ENCODE results near the gene VEZF1.
A peak's percentile ranks its signal among the peaks of the same experiment; 100 is the strongest.

Gene VEZF1

DNA sequence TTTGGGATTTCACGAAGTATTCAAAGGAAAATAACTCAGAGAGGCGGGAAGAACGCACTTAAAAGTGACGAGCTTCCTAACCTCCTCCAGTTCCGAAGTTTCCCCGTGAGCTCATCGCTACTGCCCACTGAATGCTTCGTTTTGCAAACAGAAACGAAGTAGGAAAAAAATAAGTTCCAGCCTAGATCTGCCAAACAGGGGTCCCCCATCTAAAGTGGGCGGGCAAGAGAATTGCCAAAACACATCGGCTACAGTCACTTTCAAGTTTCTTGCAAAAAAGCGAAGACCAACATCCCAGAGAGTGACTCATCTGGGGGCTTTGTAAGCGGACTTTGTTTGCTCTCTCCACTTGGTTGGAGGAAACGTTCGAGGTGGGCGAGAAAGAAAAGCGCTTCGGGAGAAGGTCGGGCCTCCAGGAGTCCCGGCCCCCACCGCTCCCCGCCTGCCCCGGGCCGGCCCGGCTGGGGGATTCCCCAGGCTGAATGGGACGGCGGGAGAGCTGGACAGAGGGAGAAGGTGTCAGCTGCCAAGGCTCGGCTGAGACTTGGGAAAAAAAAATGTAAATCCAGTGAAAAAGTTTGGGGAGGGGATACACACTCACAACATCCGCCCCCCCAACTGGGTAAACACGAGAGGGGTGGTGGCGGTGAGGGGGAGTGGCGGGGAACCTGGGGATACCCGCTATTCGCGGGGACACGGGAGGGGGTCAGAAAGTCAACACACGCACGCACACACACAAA is 1.0 kb downstream of the VEZF1 start:
- H3K27ac ChIP-seq = peak overlapping the region; percentile 98
- H3K36me3 ChIP-seq = peaks cover 44% of the 10 kb centered on the region
- no peaks in the 10 kb centered on the region for H3K27me3 ChIP-seq (ENCODE audit: insufficient read depth, low read depth, severe bottlenecking)
- peak overlapping the region; percentile 85 for H3K4me3 ChIP-seq (ENCODE audit: low read depth, low read length)
- DNase-seq = peak; percentile 32
- TF ChIP-seq CTCF (IDR thresholded peaks at IDR 0.05; ENCODE audit: low read depth, low read length) = no peak
- no peaks in the 10 kb centered on the region for H3K9me3 ChIP-seq (ENCODE audit: severe bottlenecking)

GRCh38 chr17:57985675-57985974 is 2.4 kb downstream of the VEZF1 start:
- no peaks in the 10 kb centered on the region for H3K9me3 ChIP-seq (ENCODE audit: severe bottlenecking)
- DNase-seq = no peak
- peak overlapping the region; percentile 6 for H3K27ac ChIP-seq
- no peaks in the 10 kb centered on the region for H3K27me3 ChIP-seq (ENCODE audit: insufficient read depth, low read depth, severe bottlenecking)
- peaks cover 57% of the 10 kb centered on the region for H3K36me3 ChIP-seq
- TF ChIP-seq CTCF (IDR thresholded peaks at IDR 0.05; ENCODE audit: low read depth, low read length) = no peak
- 0 out of 2 replicates have a peak overlapping the region, but pooled peaks have one; percentile 85 for H3K4me3 ChIP-seq (ENCODE audit: low read depth, low read length)

DNA sequence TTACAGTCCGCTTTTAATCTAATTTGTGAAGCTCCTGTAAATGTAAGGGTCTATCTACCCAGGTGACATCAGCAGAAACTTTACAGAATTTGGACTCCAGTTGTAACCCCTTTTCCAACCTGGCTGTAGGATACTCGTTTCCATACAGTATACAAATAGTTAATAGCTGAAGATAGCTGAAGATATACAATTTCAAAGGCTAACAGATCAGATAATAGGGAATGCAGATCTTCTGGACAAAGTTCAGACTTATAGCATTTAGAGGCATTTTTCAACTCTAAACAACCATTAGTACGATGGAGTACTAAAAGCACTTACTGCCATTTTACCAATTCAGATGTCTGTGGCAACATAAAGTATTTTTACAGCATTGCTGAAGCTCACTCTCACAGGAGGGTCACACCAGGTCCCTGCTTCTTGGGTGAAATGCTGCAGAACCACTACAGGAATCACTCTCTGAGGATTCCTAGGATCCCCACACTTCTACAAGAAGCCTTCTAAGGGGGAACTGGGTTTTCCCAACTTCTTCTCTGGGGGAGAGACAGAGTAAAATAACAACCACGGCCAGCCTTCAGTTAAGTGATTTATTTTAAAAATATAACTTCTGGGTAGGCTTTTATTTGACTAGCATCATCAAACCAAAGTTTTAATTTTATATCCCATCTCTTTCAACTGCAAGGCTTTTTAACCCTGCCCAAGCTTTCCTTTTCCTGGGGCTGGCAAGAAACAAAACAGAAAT is 2.9 kb downstream of the VEZF1 start:
- H3K36me3 ChIP-seq = peaks cover 63% of the 10 kb centered on the region
- TF ChIP-seq CTCF (IDR thresholded peaks at IDR 0.05; ENCODE audit: low read depth, low read length) = no peak
- no peak overlapping the region; the same call in 1 of the 2 replicates for H3K27ac ChIP-seq

GRCh38 chr17:57984261-57984890 is 3.7 kb downstream of the VEZF1 start:
- Histone ChIP-seq H3K4me3 (ENCODE audit: low read depth, low read length) (no peak overlapping the region), H3K36me3 (peaks cover 67% of the 10 kb centered on the region)

More for the DNA sequence above, 2.9 kb downstream of the VEZF1 start:
- Histone ChIP-seq H3K9me3 (ENCODE audit: severe bottlenecking) (no peaks in the 10 kb centered on the region), H3K27me3 (ENCODE audit: insufficient read depth, low read depth, severe bottlenecking) (no peaks in the 10 kb centered on the region), H3K4me3 (ENCODE audit: low read depth, low read length) (no peak overlapping the region)
- DNase-seq = no peak

GRCh38 chr17:57983446-57983845 is 4.6 kb downstream of the VEZF1 start:
- H3K27ac ChIP-seq = no peak overlapping the region
- no peak for TF ChIP-seq CTCF (IDR thresholded peaks at IDR 0.05; ENCODE audit: low read depth, low read length)
- no peaks in the 10 kb centered on the region for H3K27me3 ChIP-seq (ENCODE audit: insufficient read depth, low read depth, severe bottlenecking)
- no peaks in the 10 kb centered on the region for H3K9me3 ChIP-seq (ENCODE audit: severe bottlenecking)
- no peak for DNase-seq
- H3K4me3 ChIP-seq (ENCODE audit: low read depth, low read length) = no peak overlapping the region
- H3K36me3 ChIP-seq = peaks cover 74% of the 10 kb centered on the region

More at GRCh38 chr17:57984261-57984890, 3.7 kb downstream of the VEZF1 start:
- TF ChIP-seq CTCF (IDR thresholded peaks at IDR 0.05; ENCODE audit: low read depth, low read length) = no peak
- Histone ChIP-seq H3K9me3 (ENCODE audit: severe bottlenecking) (no peaks in the 10 kb centered on the region), H3K27ac (no peak overlapping the region), H3K27me3 (ENCODE audit: insufficient read depth, low read depth, severe bottlenecking) (no peaks in the 10 kb centered on the region)
- no peak for DNase-seq
